Measurements from ENCODE around the gene PHIP.

The PHIP gene

GRCh38 chr6:79011940-79012339, 66.1 kb downstream of the PHIP start:
- DNase-seq = no peak
- TF ChIP-seq GATA1 (IDR thresholded peaks at IDR 0.05; ENCODE audit: low read depth, low read length) (no peak), POLR2A (IDR thresholded peaks at IDR 0.05; ENCODE audit: low read length) (no peak)

- no peak for DNase-seq
- no peak for TF ChIP-seq GATA1 (IDR thresholded peaks at IDR 0.05; ENCODE audit: low read depth, low read length)
- no peak for TF ChIP-seq POLR2A (IDR thresholded peaks at IDR 0.05; ENCODE audit: low read length)
Observed at GRCh38 chr6:79010422-79010821, 67.6 kb downstream of the PHIP start.

- TF ChIP-seq GATA1 (IDR thresholded peaks at IDR 0.05; ENCODE audit: low read depth, low read length) (no peak), POLR2A (IDR thresholded peaks at IDR 0.05; ENCODE audit: low read length) (no peak)
- DNase-seq = no peak
Observed at GRCh38 chr6:79009819-79010218, 68.2 kb downstream of the PHIP start.

GRCh38 chr6:79005497-79005896, 72.6 kb downstream of the PHIP start:
- peak in 1 of 2 experiments; percentile 9 for DNase-seq
- TF ChIP-seq POLR2A (IDR thresholded peaks at IDR 0.05; ENCODE audit: low read length) (no peak), GATA1 (IDR thresholded peaks at IDR 0.05; ENCODE audit: low read depth, low read length) (no peak)

GRCh38 chr6:79005024-79005423, 73.0 kb downstream of the PHIP start:
- TF ChIP-seq POLR2A (IDR thresholded peaks at IDR 0.05; ENCODE audit: low read length) (no peak), GATA1 (IDR thresholded peaks at IDR 0.05; ENCODE audit: low read depth, low read length) (no peak)
- no peak for DNase-seq

- TF ChIP-seq GATA1 (IDR thresholded peaks at IDR 0.05; ENCODE audit: low read depth, low read length) (no peak), POLR2A (IDR thresholded peaks at IDR 0.05; ENCODE audit: low read length) (no peak)
- DNase-seq = no peak
Observed at GRCh38 chr6:79004239-79004638, 73.8 kb downstream of the PHIP start.

- TF ChIP-seq GATA1 (IDR thresholded peaks at IDR 0.05; ENCODE audit: low read depth, low read length) (no peak), POLR2A (IDR thresholded peaks at IDR 0.05; ENCODE audit: low read length) (no peak)
- no peak for DNase-seq
Observed at GRCh38 chr6:79001415-79001814, 76.6 kb downstream of the PHIP start.

- no peak for DNase-seq
- TF ChIP-seq GATA1 (IDR thresholded peaks at IDR 0.05; ENCODE audit: low read depth, low read length) (no peak), POLR2A (IDR thresholded peaks at IDR 0.05; ENCODE audit: low read length) (no peak)
Observed at GRCh38 chr6:78999737-79000136, 78.3 kb downstream of the PHIP start.

GRCh38 chr6:78995946-78996345, 82.1 kb downstream of the PHIP start:
- no peak for DNase-seq
- no peak for TF ChIP-seq GATA1 (IDR thresholded peaks at IDR 0.05; ENCODE audit: low read depth, low read length)
- TF ChIP-seq POLR2A (IDR thresholded peaks at IDR 0.05; ENCODE audit: low read length) = no peak

- TF ChIP-seq POLR2A (IDR thresholded peaks at IDR 0.05; ENCODE audit: low read length) (no peak), GATA1 (IDR thresholded peaks at IDR 0.05; ENCODE audit: low read depth, low read length) (no peak)
- no peak for DNase-seq
Observed at GRCh38 chr6:78995346-78995745, 82.7 kb downstream of the PHIP start.

- DNase-seq = no peak
- TF ChIP-seq GATA1 (IDR thresholded peaks at IDR 0.05; ENCODE audit: low read depth, low read length) (no peak), POLR2A (IDR thresholded peaks at IDR 0.05; ENCODE audit: low read length) (no peak)
Observed at GRCh38 chr6:78993955-78994354, 84.1 kb downstream of the PHIP start.

GRCh38 chr6:78989191-78989590, 88.9 kb downstream of the PHIP start:
- TF ChIP-seq GATA1 (IDR thresholded peaks at IDR 0.05; ENCODE audit: low read depth, low read length) (no peak), POLR2A (IDR thresholded peaks at IDR 0.05; ENCODE audit: low read length) (no peak)
- no peak for DNase-seq

- DNase-seq = no peak
- TF ChIP-seq GATA1 (IDR thresholded peaks at IDR 0.05; ENCODE audit: low read depth, low read length) (no peak), POLR2A (IDR thresholded peaks at IDR 0.05; ENCODE audit: low read length) (no peak)
Observed at GRCh38 chr6:78986161-78986560, 91.9 kb downstream of the PHIP start.

- DNase-seq = no peak
Observed at GRCh38 chr6:78984225-78984950, 93.7 kb downstream of the PHIP start.

GRCh38 chr6:78967191-78967590, 110.9 kb downstream of the PHIP start:
- TF ChIP-seq GATA1 (IDR thresholded peaks at IDR 0.05; ENCODE audit: low read depth, low read length) (no peak), POLR2A (IDR thresholded peaks at IDR 0.05; ENCODE audit: low read length) (no peak)
- DNase-seq = no peak

More at GRCh38 chr6:78984225-78984950, 93.7 kb downstream of the PHIP start:
- TF ChIP-seq GATA1 (IDR thresholded peaks at IDR 0.05; ENCODE audit: low read depth, low read length) (no peak), POLR2A (IDR thresholded peaks at IDR 0.05; ENCODE audit: low read length) (no peak)
